Measurements from ENCODE around the gene CRB3. TPM values are rescaled to one million over a fixed set of nuclear protein-coding genes. Genes with fewer than 3 reads are reported as not detected.

The CRB3 gene, protein sequence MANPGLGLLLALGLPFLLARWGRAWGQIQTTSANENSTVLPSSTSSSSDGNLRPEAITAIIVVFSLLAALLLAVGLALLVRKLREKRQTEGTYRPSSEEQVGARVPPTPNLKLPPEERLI
- total RNA-seq: 1 to 10 TPM; 2.1 to 2.5 TPM

DNA sequence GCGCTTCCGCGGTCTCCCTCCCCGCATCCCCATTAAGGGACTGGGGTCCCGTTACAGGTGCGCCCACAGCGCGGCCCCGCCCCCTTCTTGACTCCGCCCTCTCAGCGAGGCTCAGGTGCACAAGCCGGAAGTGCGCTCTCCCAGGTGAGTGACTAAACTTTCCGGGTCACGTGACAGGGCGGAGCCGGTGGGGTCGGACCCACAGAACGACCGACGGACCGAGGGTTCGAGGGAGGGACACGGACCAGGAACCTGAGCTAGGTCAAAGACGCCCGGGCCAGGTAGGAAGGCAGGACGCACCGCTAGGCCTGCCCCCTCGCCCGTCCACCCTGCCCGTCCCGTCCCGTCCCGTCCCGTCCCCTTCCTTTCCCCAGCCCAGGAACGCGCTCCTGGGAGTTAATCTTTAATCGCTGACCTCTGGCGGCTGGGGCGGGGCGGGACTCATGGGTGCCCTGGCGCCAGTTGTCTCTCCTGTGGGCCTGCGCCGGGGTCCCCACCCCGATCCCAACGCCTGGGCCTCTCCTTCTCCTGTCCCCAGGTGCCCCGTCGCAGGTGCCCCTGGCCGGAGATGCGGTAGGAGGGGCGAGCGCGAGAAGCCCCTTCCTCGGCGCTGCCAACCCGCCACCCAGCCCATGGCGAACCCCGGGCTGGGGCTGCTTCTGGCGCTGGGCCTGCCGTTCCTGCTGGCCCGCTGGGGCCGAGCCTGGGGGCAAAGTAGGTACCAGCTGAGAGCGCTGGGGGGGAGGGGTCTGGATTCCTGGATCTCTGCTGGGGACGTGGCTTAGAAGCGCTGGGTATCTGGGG is at the start of gene CRB3:
Gene CRB3 (plus strand): TSS at position 202 of the 804 bp plus-strand sequence. CDS start 431 bp downstream, at position 633.
- peak; percentile 33 for DNase-seq
- Mint-ChIP-seq H3K9me3 (no peaks in the 10 kb centered on the region), H3K4me3 (peak within 1 kb of the TSS; percentile 54), H3K27ac (no peak within 1 kb of the TSS), H3K4me1 (peaks cover 18% of the 10 kb centered on the region), H3K27me3 (no peaks in the 10 kb centered on the region), H3K36me3 (peaks cover 3% of the 10 kb centered on the region)

DNA sequence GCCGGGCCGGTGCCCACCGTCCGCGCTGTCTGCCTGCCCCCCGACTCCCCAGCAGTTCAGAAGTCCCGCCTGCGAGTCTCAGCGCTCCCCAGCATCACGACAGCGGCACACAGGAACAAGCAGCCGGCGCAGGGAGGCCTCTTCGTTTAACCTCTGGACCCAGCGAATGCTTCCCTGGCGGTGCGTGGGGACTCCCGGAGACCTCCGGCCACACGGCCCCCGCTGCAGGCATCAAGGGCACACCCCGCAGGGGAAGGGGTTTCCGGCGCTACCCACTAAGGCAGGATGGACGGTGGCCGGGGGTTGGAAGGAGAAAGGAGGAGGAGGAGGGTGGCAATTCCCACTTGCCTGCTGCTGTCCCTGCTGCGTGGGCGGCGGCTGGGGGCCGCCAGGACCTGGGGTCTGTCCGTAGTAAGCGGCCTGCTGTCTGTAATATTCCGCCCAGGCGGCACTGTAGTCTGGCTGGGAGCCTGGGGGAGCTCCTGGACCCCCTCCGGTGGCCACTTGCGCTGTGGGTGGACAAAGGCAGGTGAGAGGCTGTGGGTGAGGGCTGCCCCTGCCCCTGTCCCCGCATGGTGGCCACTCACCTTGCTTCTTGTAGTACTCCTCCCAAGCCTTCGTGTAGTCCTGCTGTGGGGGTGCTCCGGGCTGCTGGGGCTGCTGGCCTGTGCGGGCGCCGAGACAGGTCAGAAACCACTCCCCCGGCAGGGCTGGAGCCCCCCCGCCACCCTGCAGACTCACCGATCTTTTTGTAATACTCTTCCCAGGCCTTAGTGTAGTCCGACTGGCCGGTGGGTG is 49.1 kb upstream of the CRB3 start:
- no peaks in the 10 kb centered on the region for H3K27me3 Mint-ChIP-seq
- H3K36me3 Mint-ChIP-seq: peaks cover 9% of the 10 kb centered on the region
- DNase-seq: no peak
- no peaks in the 10 kb centered on the region for H3K4me1 Mint-ChIP-seq
- no peaks in the 10 kb centered on the region for H3K9me3 Mint-ChIP-seq
- H3K27ac Mint-ChIP-seq: no peak overlapping the region
- H3K4me3 Mint-ChIP-seq: no peak overlapping the region

DNA sequence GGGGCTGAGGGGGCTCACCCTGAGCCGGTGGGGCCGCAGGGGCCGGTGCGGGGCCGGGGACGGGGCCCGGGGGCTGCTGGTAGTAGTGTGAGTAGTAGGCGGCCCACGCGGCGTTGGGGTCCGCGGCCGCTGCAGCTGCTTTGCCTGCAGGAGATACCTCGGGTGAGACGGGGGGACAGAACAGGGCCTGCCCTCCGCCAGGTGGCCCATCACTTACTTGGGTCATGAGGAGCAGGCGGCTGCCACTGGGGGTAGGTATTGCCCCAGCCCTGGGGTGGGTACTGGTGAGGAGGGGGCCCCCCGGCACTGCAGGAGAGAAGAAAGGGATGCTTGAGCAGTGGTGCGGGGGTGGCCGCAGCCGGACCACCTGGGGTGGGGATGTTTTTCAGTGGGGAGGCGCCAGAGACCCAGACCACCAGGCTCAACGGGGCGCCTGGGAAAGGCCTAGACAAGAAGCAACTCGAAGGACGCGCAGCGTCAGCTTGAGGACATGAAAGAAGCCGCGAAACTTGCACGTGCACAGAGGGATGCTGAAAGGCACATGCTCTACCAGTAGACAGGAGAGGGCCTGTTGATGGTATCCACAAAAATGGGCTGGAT is 48.4 kb upstream of the CRB3 start:
- H3K36me3 Mint-ChIP-seq: peaks cover 13% of the 10 kb centered on the region
- DNase-seq: no peak
- H3K27ac Mint-ChIP-seq: no peak overlapping the region
- H3K9me3 Mint-ChIP-seq: no peaks in the 10 kb centered on the region
- no peak overlapping the region for H3K4me3 Mint-ChIP-seq
- H3K4me1 Mint-ChIP-seq: peaks cover 1% of the 10 kb centered on the region
- no peaks in the 10 kb centered on the region for H3K27me3 Mint-ChIP-seq

DNA sequence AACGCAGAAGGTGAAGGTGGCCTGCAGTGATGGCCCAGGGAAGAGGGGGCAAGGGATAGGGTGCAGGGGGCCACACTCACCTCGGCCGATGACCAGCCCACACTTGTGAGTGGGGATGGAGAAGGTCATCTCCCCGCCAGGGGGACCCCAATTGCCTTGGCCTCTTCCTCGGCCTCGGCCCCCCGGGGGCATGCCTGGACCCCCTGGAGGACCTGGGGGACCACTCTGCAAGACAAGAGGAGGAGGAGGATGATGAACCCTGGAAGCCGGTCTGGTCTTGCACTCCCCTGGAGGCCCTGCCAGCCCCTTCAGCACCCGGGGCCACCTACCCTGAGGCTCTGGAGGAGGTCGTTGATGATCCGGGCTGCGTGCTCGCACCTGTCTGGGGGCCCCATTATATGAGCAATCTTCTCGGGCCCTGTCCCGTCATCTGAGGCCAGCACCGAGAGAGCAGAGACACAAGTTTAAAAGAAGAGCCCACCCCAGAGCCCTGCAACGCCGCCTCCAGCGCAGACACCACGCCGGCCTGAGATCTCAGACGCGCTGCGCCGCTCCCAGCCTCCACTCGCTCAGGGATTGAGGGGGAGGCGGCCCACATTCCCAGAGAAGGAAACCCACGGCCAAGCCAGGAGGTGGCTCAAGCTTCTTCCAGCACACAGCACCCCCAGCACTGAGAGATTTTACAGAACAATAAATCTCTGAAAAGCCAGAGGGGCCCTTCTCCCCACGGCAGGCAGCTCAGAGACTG is 47.2 kb upstream of the CRB3 start:
- H3K4me1 Mint-ChIP-seq: peaks cover 2% of the 10 kb centered on the region
- no peaks in the 10 kb centered on the region for H3K9me3 Mint-ChIP-seq
- peaks cover 17% of the 10 kb centered on the region for H3K36me3 Mint-ChIP-seq
- no peak for DNase-seq
- H3K27ac Mint-ChIP-seq: no peak overlapping the region
- H3K4me3 Mint-ChIP-seq: no peak overlapping the region
- no peaks in the 10 kb centered on the region for H3K27me3 Mint-ChIP-seq

DNA sequence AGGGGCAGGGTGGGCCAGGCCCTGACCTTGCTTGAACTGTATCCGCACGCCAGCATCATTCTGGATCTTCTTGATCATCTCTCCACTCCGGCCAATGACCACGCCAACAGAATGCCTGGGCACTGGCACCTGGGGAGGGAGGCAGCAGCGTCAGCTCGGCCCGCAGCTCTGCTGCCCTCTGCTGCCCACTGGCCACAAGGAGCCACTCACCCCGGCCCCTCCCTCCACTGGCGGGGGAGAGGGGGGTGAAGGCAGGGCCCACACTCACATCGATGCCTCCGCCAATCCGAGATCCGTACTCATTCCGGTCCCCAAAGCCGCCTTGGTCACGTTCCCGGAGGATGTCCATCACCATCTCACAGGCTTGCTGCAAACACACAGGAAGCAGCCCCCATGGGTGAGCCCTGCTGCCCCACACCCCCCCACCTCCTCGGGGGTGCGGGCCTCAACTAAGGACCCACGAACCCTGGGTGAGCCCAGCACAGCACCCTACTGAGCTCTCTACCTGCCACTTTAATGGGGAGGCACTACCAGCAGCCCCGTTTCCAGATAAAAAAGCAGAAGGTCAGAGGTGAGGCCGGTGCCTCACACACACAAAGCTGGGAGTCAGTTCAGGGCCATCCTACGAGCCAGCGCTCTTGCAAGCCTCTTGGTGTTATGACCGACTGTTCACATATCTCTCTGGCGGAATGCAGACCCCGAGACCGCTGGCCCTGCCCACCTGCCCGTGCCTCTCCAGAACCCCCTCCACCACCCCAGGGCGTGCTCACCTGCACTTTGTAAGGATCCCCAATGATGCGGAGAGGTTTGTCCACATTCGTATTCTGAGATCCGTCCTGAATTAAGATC is 46.1 kb upstream of the CRB3 start:
- H3K27ac Mint-ChIP-seq: no peak overlapping the region
- H3K4me1 Mint-ChIP-seq: peaks cover 13% of the 10 kb centered on the region
- H3K27me3 Mint-ChIP-seq: no peaks in the 10 kb centered on the region
- DNase-seq: no peak
- H3K36me3 Mint-ChIP-seq: peaks cover 26% of the 10 kb centered on the region
- H3K9me3 Mint-ChIP-seq: no peaks in the 10 kb centered on the region
- H3K4me3 Mint-ChIP-seq: no peak overlapping the region

DNA sequence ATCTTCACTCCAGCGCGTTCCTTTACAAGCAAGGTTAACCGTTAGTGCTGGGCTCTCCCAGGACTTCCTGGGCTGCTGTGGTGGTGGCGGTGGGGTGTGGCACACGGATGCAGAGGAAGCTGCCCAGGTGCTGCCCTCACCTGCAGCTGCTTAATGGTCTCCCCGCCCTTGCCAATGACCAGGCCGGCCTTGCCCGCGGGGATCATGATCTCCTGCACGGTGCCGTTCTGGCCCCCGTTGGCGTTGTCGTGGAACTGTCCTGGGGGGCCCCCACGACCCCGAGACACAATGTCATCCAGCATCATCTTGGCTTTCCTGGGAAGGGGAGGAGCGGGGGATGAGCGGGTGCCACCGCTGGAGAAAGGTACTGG is 45.5 kb upstream of the CRB3 start:
- Mint-ChIP-seq H3K4me1 (peaks cover 18% of the 10 kb centered on the region), H3K27me3 (no peaks in the 10 kb centered on the region), H3K4me3 (no peak overlapping the region), H3K9me3 (no peaks in the 10 kb centered on the region), H3K27ac (no peak overlapping the region), H3K36me3 (peaks cover 32% of the 10 kb centered on the region)
- DNase-seq: no peak

DNA sequence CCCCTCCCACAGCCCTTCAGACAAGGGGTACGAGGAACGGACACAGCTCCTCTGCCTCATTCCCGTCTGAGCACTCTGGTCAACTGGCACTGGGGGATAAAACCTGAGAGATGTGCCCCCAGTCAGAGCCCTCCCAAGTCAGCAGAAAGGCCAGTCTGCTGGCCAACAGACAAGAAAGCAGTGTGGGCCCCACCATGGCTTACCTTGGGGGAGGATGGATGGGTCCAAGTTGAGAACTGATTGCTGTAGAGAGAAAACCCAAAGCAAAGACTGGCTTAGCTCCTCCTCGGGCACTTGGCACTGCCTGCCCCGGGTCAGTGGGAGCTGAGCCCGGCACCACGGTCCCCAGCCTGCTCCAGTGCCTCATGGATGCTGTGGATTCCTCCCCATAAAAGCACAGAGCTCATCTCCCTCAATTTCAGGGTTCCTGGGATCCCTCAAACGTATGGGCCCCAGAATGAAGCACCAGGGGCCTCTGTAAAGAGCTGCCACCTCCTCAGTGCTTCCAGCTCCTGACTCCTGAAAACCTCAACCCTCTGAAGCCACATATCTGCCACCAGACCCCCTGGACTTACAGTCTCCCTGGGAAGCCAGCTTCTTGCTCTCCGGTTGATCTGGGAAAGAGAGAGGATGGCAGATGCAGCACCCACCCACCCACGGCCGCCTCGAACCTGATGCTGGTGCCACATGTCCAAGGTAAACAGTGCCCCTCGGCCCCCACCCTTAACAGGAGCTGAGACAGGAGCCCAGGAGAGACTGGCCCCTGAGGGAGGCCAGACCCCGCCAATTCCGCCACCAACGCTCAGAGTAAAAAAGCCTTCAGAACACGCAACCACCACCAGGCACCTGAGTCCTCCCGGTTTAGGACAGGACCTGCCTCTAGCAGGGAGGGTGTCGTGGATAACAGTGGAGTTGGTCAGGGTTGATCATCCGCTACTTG is 42.7 kb upstream of the CRB3 start:
- H3K9me3 Mint-ChIP-seq: peaks cover 3% of the 10 kb centered on the region
- no peak for DNase-seq
- peaks cover 36% of the 10 kb centered on the region for H3K36me3 Mint-ChIP-seq
- H3K27ac Mint-ChIP-seq: no peak overlapping the region
- H3K27me3 Mint-ChIP-seq: no peaks in the 10 kb centered on the region
- H3K4me1 Mint-ChIP-seq: peaks cover 23% of the 10 kb centered on the region
- no peak overlapping the region for H3K4me3 Mint-ChIP-seq

DNA sequence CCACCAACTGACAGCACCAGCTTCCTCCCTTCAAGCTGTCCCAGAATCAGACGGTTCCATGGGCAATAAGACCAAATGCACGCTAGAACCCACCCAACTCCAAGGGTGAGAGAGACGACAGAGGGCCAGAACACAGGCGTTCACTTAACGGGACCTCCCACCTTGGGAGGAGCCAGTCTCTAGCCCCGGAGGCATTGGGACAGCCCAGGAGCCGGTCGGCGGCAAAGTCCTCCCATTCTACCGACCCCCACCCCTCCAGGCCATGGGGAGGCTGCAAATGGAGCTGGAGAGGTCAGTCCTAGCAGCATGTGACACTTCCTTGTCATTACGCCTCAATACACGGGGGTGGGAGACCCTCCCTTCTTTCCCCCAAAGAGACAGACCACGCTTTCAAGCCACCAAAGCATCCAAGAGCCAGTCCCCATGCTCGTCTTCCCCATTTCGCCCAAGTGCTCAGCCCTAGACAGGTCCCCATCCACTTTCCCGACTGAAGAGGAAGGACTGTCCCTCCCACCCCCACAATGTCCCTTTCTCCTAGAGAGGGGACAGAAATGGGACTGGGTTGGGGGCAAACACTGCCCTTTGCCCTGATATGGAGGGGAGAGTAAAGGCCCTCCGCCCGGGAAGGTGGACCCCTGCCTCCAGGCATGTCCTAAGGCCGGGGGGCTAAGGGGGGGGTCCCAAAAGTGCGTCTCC is 40.4 kb upstream of the CRB3 start:
- Mint-ChIP-seq H3K36me3 (peaks cover 36% of the 10 kb centered on the region), H3K4me3 (peak overlapping the region; percentile 93), H3K9me3 (peaks cover 3% of the 10 kb centered on the region), H3K27ac (peak overlapping the region; percentile 81), H3K27me3 (no peaks in the 10 kb centered on the region), H3K4me1 (peaks cover 23% of the 10 kb centered on the region)
- peak; percentile 60 for DNase-seq

DNA sequence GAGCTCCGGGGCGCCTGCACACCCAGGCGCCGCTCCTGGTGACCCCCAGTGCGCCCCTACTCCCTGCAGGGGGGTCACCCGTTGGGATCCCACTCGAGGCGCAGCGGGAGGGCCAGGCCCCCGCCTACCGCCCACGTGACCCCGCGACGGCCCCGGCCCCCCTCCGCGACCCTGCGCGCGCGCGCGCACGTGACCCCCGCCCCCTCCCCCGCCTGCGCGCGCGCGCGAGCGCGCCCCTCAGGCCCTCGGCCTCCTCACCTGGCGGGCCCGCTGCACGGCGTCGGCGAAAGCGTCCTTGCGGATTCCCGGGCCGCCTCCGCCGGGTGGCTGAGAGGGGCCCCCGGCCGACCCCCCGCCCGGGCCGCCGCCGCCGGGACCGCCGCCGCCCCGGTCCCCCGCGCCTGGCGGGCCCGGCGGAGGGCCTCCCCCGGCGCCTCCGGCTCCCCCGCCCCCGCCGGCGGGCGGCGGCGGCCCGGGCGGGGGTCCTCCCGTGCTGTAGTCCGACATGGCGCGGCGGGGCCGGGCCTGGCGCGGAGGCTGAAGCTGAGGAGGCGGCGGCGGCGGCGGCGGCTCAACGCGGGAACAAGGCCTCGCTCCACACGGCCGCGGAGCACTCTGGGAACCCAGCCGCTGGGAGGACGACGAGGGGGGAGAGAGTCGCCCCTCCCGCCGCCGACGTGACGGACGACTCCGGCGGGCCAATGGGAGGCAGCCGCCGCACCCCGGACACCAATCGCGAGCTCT is 39.7 kb upstream of the CRB3 start, which contains the start of gene KHSRP:
Gene KHSRP (minus strand): TSS at position 617 of the 744 bp plus-strand sequence. CDS start 110 bp downstream, at position 507.
- Mint-ChIP-seq H3K9me3 (peaks cover 3% of the 10 kb centered on the region), H3K36me3 (peaks cover 31% of the 10 kb centered on the region), H3K4me1 (peaks cover 23% of the 10 kb centered on the region), H3K27ac (peak within 1 kb of the TSS; percentile 95), H3K4me3 (peak within 1 kb of the TSS; percentile 93), H3K27me3 (no peaks in the 10 kb centered on the region)
- DNase-seq: peak; percentile 54

DNA sequence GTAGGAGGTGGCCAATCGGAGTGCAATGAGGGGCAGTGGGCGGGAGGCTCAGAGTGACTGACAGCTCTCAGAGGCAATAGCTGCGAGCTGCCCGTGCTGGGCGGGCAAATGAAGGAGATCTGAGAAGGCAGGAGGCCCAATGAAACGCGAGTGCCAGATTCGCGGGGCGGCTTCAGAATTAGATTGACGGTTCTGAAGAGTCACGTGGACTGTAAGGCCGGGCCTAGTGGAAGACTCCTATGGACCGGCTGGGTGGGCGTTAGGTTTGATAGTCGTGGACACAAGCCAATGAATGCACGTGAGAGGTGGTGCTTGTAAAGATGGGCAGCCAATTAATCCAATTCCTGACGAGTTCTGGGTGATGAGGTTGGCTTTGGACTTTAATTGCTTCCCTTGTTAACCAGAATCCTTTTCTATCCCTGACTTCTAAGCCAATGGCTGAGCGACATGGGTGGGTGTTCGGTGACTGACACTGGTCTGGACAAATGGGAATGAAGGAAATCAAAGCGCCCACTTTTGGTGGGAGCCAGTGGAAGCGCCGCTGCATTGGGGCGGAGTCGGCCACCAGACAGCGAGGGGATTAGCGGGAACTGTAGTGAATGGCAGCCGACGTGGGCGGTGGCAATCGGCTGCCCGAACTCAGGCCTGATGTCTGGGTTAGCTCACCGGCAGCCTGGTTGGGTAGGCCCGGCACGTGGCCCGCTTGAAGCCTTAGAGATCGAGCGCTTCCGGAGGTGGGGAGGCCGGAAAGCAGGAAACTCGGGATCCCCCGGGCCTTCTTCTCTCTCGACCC is 38.9 kb upstream of the CRB3 start:
- Mint-ChIP-seq H3K4me1 (peaks cover 26% of the 10 kb centered on the region), H3K27ac (peak overlapping the region; percentile 95), H3K9me3 (peaks cover 3% of the 10 kb centered on the region), H3K27me3 (no peaks in the 10 kb centered on the region), H3K36me3 (peaks cover 34% of the 10 kb centered on the region), H3K4me3 (peak overlapping the region; percentile 72)
- DNase-seq: peak; percentile 99

Data from activated naive CD8-positive, alpha-beta T cell treated with anti-CD3 and anti-CD28 coated beads for 36 hours (primary cell).